Rectal smooth muscle tissue (tissue), 1 donor: ENCODE results near the gene TDRD1.

ENCODE experiments used
- H3K27ac ChIP-seq: one replicate; pipeline ENCODE4 v1.7.0; 2013; ENCODE audit warnings: low read depth, low read length, inconsistent platforms
- H3K27me3 ChIP-seq: one replicate; pipeline ENCODE4 v1.7.0; 2013; ENCODE audit warnings: low read length; ENCODE audit not compliant: control insufficient read depth, insufficient read depth
- H3K36me3 ChIP-seq: one replicate; pipeline ENCODE4 v1.7.0; 2013; ENCODE audit warnings: low read length; ENCODE audit not compliant: control insufficient read depth, insufficient read depth
- H3K4me1 ChIP-seq: one replicate; pipeline ENCODE4 v1.7.0; 2013; ENCODE audit warnings: low read length; ENCODE audit not compliant: control insufficient read depth, insufficient read depth
- H3K4me3 ChIP-seq: one replicate; pipeline ENCODE4 v1.7.0; 2013; ENCODE audit warnings: low read length
- H3K9ac ChIP-seq: one replicate; pipeline ENCODE4 v1.7.0; 2013; ENCODE audit warnings: low read length

The TDRD1 gene

GRCh38 chr10:114163062-114163461 is 16.1 kb upstream of the TDRD1 start:
- Histone ChIP-seq H3K36me3 (no peaks in the 10 kb centered on the region), H3K4me1 (peaks cover 5% of the 10 kb centered on the region), H3K27me3 (no peaks in the 10 kb centered on the region), H3K9ac (no peak overlapping the region), H3K27ac (no peak overlapping the region), H3K4me3 (no peak overlapping the region)

GRCh38 chr10:114166043-114166442 is 13.1 kb upstream of the TDRD1 start:
- H3K27ac ChIP-seq = no peak overlapping the region

GRCh38 chr10:114166494-114166893 is 12.7 kb upstream of the TDRD1 start:
- no peak overlapping the region for H3K4me3 ChIP-seq
- no peaks in the 10 kb centered on the region for H3K36me3 ChIP-seq
- no peak overlapping the region for H3K27ac ChIP-seq
- H3K4me1 ChIP-seq = peaks cover 5% of the 10 kb centered on the region
- no peak overlapping the region for H3K9ac ChIP-seq
- no peaks in the 10 kb centered on the region for H3K27me3 ChIP-seq

More at GRCh38 chr10:114166043-114166442, 13.1 kb upstream of the TDRD1 start:
- no peaks in the 10 kb centered on the region for H3K36me3 ChIP-seq
- no peak overlapping the region for H3K9ac ChIP-seq
- peaks cover 5% of the 10 kb centered on the region for H3K4me1 ChIP-seq
- H3K4me3 ChIP-seq = no peak overlapping the region
- no peaks in the 10 kb centered on the region for H3K27me3 ChIP-seq

- no peak overlapping the region for H3K9ac ChIP-seq
- no peak overlapping the region for H3K27ac ChIP-seq
- H3K36me3 ChIP-seq = no peaks in the 10 kb centered on the region
- H3K4me1 ChIP-seq = peaks cover 5% of the 10 kb centered on the region
- no peak overlapping the region for H3K4me3 ChIP-seq
- no peaks in the 10 kb centered on the region for H3K27me3 ChIP-seq
Observed at GRCh38 chr10:114167985-114168384, 11.2 kb upstream of the TDRD1 start.

GRCh38 chr10:114168450-114169009 is 10.6 kb upstream of the TDRD1 start:
- Histone ChIP-seq H3K27ac (no peak overlapping the region), H3K4me3 (no peak overlapping the region), H3K36me3 (no peaks in the 10 kb centered on the region), H3K27me3 (no peaks in the 10 kb centered on the region), H3K4me1 (peaks cover under 1% of the 10 kb centered on the region), H3K9ac (no peak overlapping the region)

GRCh38 chr10:114172216-114172615 is 6.9 kb upstream of the TDRD1 start:
- H3K9ac ChIP-seq = no peak overlapping the region
- H3K4me3 ChIP-seq = peak overlapping the region; percentile 99
- H3K27me3 ChIP-seq = no peaks in the 10 kb centered on the region
- no peaks in the 10 kb centered on the region for H3K4me1 ChIP-seq
- H3K27ac ChIP-seq = no peak overlapping the region
- H3K36me3 ChIP-seq = no peaks in the 10 kb centered on the region

GRCh38 chr10:114172776-114173602 is 6.2 kb upstream of the TDRD1 start:
- Histone ChIP-seq H3K4me3 (peak overlapping the region; percentile 99), H3K27me3 (no peaks in the 10 kb centered on the region), H3K36me3 (no peaks in the 10 kb centered on the region), H3K27ac (peak overlapping the region; percentile 93), H3K4me1 (no peaks in the 10 kb centered on the region), H3K9ac (peak overlapping the region; percentile 53)

- no peaks in the 10 kb centered on the region for H3K4me1 ChIP-seq
- H3K36me3 ChIP-seq = no peaks in the 10 kb centered on the region
- peak overlapping the region; percentile 53 for H3K9ac ChIP-seq
Observed at GRCh38 chr10:114173603-114173920, 5.6 kb upstream of the TDRD1 start.

GRCh38 chr10:114173921-114174694 is 5.0 kb upstream of the TDRD1 start, which contains the start of gene CCDC186:
CCDC186 (minus strand) TSS chr10:114174203; CDS start chr10:114163268, 10,935 bp downstream.
- Histone ChIP-seq H3K36me3 (no peaks in the 10 kb centered on the region), H3K27ac (peak within 1 kb of the TSS; percentile 93), H3K4me1 (no peaks in the 10 kb centered on the region), H3K27me3 (no peaks in the 10 kb centered on the region), H3K4me3 (peak within 1 kb of the TSS; percentile 99), H3K9ac (peak within 1 kb of the TSS; percentile 53)

More at GRCh38 chr10:114173603-114173920, 5.6 kb upstream of the TDRD1 start:
- H3K4me3 ChIP-seq = peak overlapping the region; percentile 99
- H3K27ac ChIP-seq = peak overlapping the region; percentile 93
- H3K27me3 ChIP-seq = no peaks in the 10 kb centered on the region

- no peaks in the 10 kb centered on the region for H3K27me3 ChIP-seq
- peak overlapping the region; percentile 99 for H3K4me3 ChIP-seq
- H3K36me3 ChIP-seq = no peaks in the 10 kb centered on the region
- H3K4me1 ChIP-seq = no peaks in the 10 kb centered on the region
- H3K9ac ChIP-seq = peak overlapping the region; percentile 28
- H3K27ac ChIP-seq = peak overlapping the region; percentile 93
Observed at GRCh38 chr10:114174695-114175188, 4.4 kb upstream of the TDRD1 start.

- Histone ChIP-seq H3K27ac (no peak overlapping the region), H3K9ac (no peak overlapping the region), H3K4me3 (no peak overlapping the region), H3K4me1 (no peaks in the 10 kb centered on the region), H3K27me3 (no peaks in the 10 kb centered on the region), H3K36me3 (no peaks in the 10 kb centered on the region)
Observed at GRCh38 chr10:114175667-114176066, 3.5 kb upstream of the TDRD1 start.

- Histone ChIP-seq H3K4me1 (no peaks in the 10 kb centered on the region), H3K9ac (no peak overlapping the region), H3K27me3 (no peaks in the 10 kb centered on the region), H3K36me3 (no peaks in the 10 kb centered on the region), H3K27ac (no peak overlapping the region), H3K4me3 (no peak overlapping the region)
Observed at GRCh38 chr10:114176511-114176910, 2.6 kb upstream of the TDRD1 start.
